ENCODE measurements around the gene GPR108. TPM values are rescaled to one million over a fixed set of nuclear protein-coding genes. Genes with fewer than 3 reads are reported as not detected.

GPR108 gene
- polyA plus RNA-seq, 2 donors, result 55.8 to 93.8 TPM

- Histone ChIP-seq H3K36me3 (ENCODE audit: control insufficient read depth in 2 of 2, insufficient read depth in 2 of 2, low read length in 1 of 2) (no peaks in the 10 kb centered on the region), H3K4me3 (ENCODE audit: low read depth in 1 of 2, low read length in 2 of 2) (no peak overlapping the region), H3K9me3 (ENCODE audit: control insufficient read depth in 2 of 2, insufficient read depth in 1 of 2, low read depth in 1 of 2, low read length in 1 of 2) (no peaks in the 10 kb centered on the region), H3K27me3 (ENCODE audit: control insufficient read depth in 1 of 2, insufficient read depth in 2 of 2, low read length in 2 of 2) (no peaks in the 10 kb centered on the region), H3K4me1 (ENCODE audit: control insufficient read depth in 2 of 2, insufficient read depth in 2 of 2, low read length in 1 of 2) (no peaks in the 10 kb centered on the region), H3K27ac (ENCODE audit: low read depth in 2 of 2, low read length in 1 of 2) (no peak overlapping the region)
- WGBS, 2 donors, result 72 to 76% methylated on average over 5 of the region's 5 CpGs
Observed at GRCh38 chr19:6687114-6687513, 50.3 kb downstream of the GPR108 start.

GRCh38 chr19:6686628-6686975, 50.8 kb downstream of the GPR108 start:
- H3K27me3 ChIP-seq (ENCODE audit: control insufficient read depth in 1 of 2, insufficient read depth in 2 of 2, low read length in 2 of 2), result no peaks in the 10 kb centered on the region
- WGBS, 2 donors, result 84 to 86% methylated on average over 4 of the region's 4 CpGs
- no peaks in the 10 kb centered on the region for H3K9me3 ChIP-seq (ENCODE audit: control insufficient read depth in 2 of 2, insufficient read depth in 1 of 2, low read depth in 1 of 2, low read length in 1 of 2)
- H3K4me3 ChIP-seq (ENCODE audit: low read depth in 1 of 2, low read length in 2 of 2), result no peak overlapping the region
- no peaks in the 10 kb centered on the region for H3K4me1 ChIP-seq (ENCODE audit: control insufficient read depth in 2 of 2, insufficient read depth in 2 of 2, low read length in 1 of 2)
- H3K36me3 ChIP-seq (ENCODE audit: control insufficient read depth in 2 of 2, insufficient read depth in 2 of 2, low read length in 1 of 2), result no peaks in the 10 kb centered on the region
- H3K27ac ChIP-seq (ENCODE audit: low read depth in 2 of 2, low read length in 1 of 2), result no peak overlapping the region

- Histone ChIP-seq H3K27me3 (ENCODE audit: control insufficient read depth in 1 of 2, insufficient read depth in 2 of 2, low read length in 2 of 2) (no peaks in the 10 kb centered on the region), H3K36me3 (ENCODE audit: control insufficient read depth in 2 of 2, insufficient read depth in 2 of 2, low read length in 1 of 2) (no peaks in the 10 kb centered on the region), H3K27ac (ENCODE audit: low read depth in 2 of 2, low read length in 1 of 2) (no peak overlapping the region), H3K4me1 (ENCODE audit: control insufficient read depth in 2 of 2, insufficient read depth in 2 of 2, low read length in 1 of 2) (no peaks in the 10 kb centered on the region), H3K4me3 (ENCODE audit: low read depth in 1 of 2, low read length in 2 of 2) (no peak overlapping the region), H3K9me3 (ENCODE audit: control insufficient read depth in 2 of 2, insufficient read depth in 1 of 2, low read depth in 1 of 2, low read length in 1 of 2) (no peaks in the 10 kb centered on the region)
- 83 to 87% methylated on average over 15 of the region's 15 CpGs for WGBS, 2 donors
Observed at GRCh38 chr19:6685962-6686627, 51.3 kb downstream of the GPR108 start.

GRCh38 chr19:6685482-6685881, 51.9 kb downstream of the GPR108 start:
- Histone ChIP-seq H3K4me1 (ENCODE audit: control insufficient read depth in 2 of 2, insufficient read depth in 2 of 2, low read length in 1 of 2) (no peaks in the 10 kb centered on the region), H3K4me3 (ENCODE audit: low read depth in 1 of 2, low read length in 2 of 2) (no peak overlapping the region), H3K36me3 (ENCODE audit: control insufficient read depth in 2 of 2, insufficient read depth in 2 of 2, low read length in 1 of 2) (no peaks in the 10 kb centered on the region), H3K27ac (ENCODE audit: low read depth in 2 of 2, low read length in 1 of 2) (no peak overlapping the region), H3K27me3 (ENCODE audit: control insufficient read depth in 1 of 2, insufficient read depth in 2 of 2, low read length in 2 of 2) (no peaks in the 10 kb centered on the region), H3K9me3 (ENCODE audit: control insufficient read depth in 2 of 2, insufficient read depth in 1 of 2, low read depth in 1 of 2, low read length in 1 of 2) (no peaks in the 10 kb centered on the region)
- WGBS, 2 donors, result 87 to 89% methylated on average over 4 of the region's 4 CpGs

GRCh38 chr19:6683971-6684370, 53.4 kb downstream of the GPR108 start:
- no peak overlapping the region for H3K27ac ChIP-seq (ENCODE audit: low read depth in 2 of 2, low read length in 1 of 2)
- H3K4me3 ChIP-seq (ENCODE audit: low read depth in 1 of 2, low read length in 2 of 2), result no peak overlapping the region
- WGBS, 2 donors, result 90 to 93% methylated on average over 4 of the region's 4 CpGs
- H3K9me3 ChIP-seq (ENCODE audit: control insufficient read depth in 2 of 2, insufficient read depth in 1 of 2, low read depth in 1 of 2, low read length in 1 of 2), result no peaks in the 10 kb centered on the region
- H3K4me1 ChIP-seq (ENCODE audit: control insufficient read depth in 2 of 2, insufficient read depth in 2 of 2, low read length in 1 of 2), result no peaks in the 10 kb centered on the region
- H3K27me3 ChIP-seq (ENCODE audit: control insufficient read depth in 1 of 2, insufficient read depth in 2 of 2, low read length in 2 of 2), result no peaks in the 10 kb centered on the region
- H3K36me3 ChIP-seq (ENCODE audit: control insufficient read depth in 2 of 2, insufficient read depth in 2 of 2, low read length in 1 of 2), result no peaks in the 10 kb centered on the region

- Histone ChIP-seq H3K4me1 (ENCODE audit: control insufficient read depth in 2 of 2, insufficient read depth in 2 of 2, low read length in 1 of 2) (peaks cover 0 to 3% of the 10 kb centered on the region in 2 donors), H3K27me3 (ENCODE audit: control insufficient read depth in 1 of 2, insufficient read depth in 2 of 2, low read length in 2 of 2) (no peaks in the 10 kb centered on the region), H3K36me3 (ENCODE audit: control insufficient read depth in 2 of 2, insufficient read depth in 2 of 2, low read length in 1 of 2) (peaks cover 0 to 4% of the 10 kb centered on the region in 2 donors), H3K4me3 (ENCODE audit: low read depth in 1 of 2, low read length in 2 of 2) (no peak overlapping the region), H3K27ac (ENCODE audit: low read depth in 2 of 2, low read length in 1 of 2) (no peak overlapping the region), H3K9me3 (ENCODE audit: control insufficient read depth in 2 of 2, insufficient read depth in 1 of 2, low read depth in 1 of 2, low read length in 1 of 2) (no peaks in the 10 kb centered on the region)
- 74 to 76% methylated on average over 3 of the region's 3 CpGs for WGBS, 2 donors
Observed at GRCh38 chr19:6682607-6683128, 54.7 kb downstream of the GPR108 start.

- no peak overlapping the region for H3K4me3 ChIP-seq (ENCODE audit: low read depth in 1 of 2, low read length in 2 of 2)
- H3K27me3 ChIP-seq (ENCODE audit: control insufficient read depth in 1 of 2, insufficient read depth in 2 of 2, low read length in 2 of 2), result no peaks in the 10 kb centered on the region
- whole genome bisulfite sequencing, 2 donors, result 92% methylated on average over 1 of the region's 1 CpG
- no peak overlapping the region for H3K27ac ChIP-seq (ENCODE audit: low read depth in 2 of 2, low read length in 1 of 2)
- peaks cover 0 to 6% of the 10 kb centered on the region in 2 donors for H3K4me1 ChIP-seq (ENCODE audit: control insufficient read depth in 2 of 2, insufficient read depth in 2 of 2, low read length in 1 of 2)
- peaks cover 0 to 4% of the 10 kb centered on the region in 2 donors for H3K36me3 ChIP-seq (ENCODE audit: control insufficient read depth in 2 of 2, insufficient read depth in 2 of 2, low read length in 1 of 2)
- no peaks in the 10 kb centered on the region for H3K9me3 ChIP-seq (ENCODE audit: control insufficient read depth in 2 of 2, insufficient read depth in 1 of 2, low read depth in 1 of 2, low read length in 1 of 2)
Observed at GRCh38 chr19:6680141-6680540, 57.2 kb downstream of the GPR108 start.

Other genes starting within 250 kb of the GPR108 start
- under 1 TPM; 0.06 to 0.16 TPM for gene TUBB4A, start 235.3 kb downstream of the GPR108 start, polyA plus RNA-seq
- gene TNFSF9, start 206.6 kb downstream of the GPR108 start, polyA plus RNA-seq, result 1 to 10 TPM; 4.8 to 8.2 TPM
- under 1 TPM; 0.20 to 0.26 TPM for gene CD70, start 146.4 kb downstream of the GPR108 start, polyA plus RNA-seq
- under 1 TPM; 0.49 to 0.98 TPM for gene TNFSF14, start 67.4 kb downstream of the GPR108 start, polyA plus RNA-seq
- gene C3, start 16.9 kb downstream of the GPR108 start, polyA plus RNA-seq, result 100 to 1,000 TPM in 1 of 2 donors, 10 to 100 TPM in 1; 25.6 to 137 TPM
- gene TRIP10, start 2.1 kb upstream of the GPR108 start, polyA plus RNA-seq, result 100 to 1,000 TPM; 191 to 519 TPM
- 10 to 100 TPM; 29.6 to 48.7 TPM for gene SH2D3A, start 29.9 kb upstream of the GPR108 start, polyA plus RNA-seq
- gene VAV1, start 35.1 kb upstream of the GPR108 start, polyA plus RNA-seq, result 1 to 10 TPM; 1.3 to 8.4 TPM
- under 1 TPM in 1 of 2 donors, not detected in 1; 0.06 TPM for gene ADGRE1, start 150.0 kb upstream of the GPR108 start, polyA plus RNA-seq